Kasumi-1 (cell line): ENCODE data around the gene ADCY5.

Source experiments
- DNase-seq, 2 experiments: peaks; one replicate each; lab custom pipeline; 2025; lab: John Stamatoyannopoulos, UW

The ADCY5 gene

GRCh38 chr3:123326531-123326930 lies 122.4 kb downstream of the ADCY5 start:
- DNase-seq: no peak

GRCh38 chr3:123325766-123326256 lies 123.1 kb downstream of the ADCY5 start:
- no peak for DNase-seq

DNA sequence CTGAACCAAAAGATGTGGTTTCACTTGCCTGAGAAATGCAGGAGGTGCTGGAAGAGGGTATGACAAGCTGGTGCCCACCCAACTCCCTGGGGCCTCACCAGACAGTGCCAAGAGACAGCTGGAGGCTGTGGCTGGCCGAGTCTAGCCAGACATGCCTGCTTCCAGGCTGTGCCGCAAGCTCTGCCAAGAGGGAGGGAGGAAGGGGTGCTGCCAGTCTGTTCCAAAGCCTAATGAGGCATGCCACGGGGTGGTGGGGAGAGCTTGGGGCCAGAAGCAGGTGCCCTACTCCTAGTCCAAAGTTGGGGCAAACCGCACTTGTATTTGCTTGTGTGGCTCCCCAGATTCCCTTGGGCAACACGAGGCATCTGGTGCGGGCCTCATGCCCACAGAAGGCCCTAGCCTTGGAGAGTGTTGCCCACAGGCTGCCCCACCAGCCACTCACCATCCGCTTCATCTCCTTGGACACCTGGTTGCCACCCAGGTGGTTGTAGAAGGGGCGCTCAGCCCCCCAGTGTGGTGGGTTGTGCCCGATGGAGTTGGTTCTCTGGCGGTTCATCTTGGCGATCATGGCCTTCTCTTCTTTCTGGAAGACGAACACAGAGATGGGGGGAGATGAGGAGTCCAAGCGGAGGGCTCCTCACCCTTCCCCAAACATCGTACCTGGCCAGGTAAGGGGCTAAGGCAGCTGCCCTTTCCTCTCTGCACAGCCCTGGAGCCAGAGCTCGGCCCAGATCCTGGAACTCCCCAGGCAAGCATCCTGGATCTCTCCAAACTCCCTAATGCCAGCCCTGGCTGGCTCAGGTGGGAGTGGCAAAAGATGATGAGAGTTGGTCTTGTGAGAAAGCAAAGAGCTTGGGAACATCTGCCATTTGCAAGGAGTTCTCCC lies 123.8 kb downstream of the ADCY5 start:
- DNase-seq: no peak

DNA sequence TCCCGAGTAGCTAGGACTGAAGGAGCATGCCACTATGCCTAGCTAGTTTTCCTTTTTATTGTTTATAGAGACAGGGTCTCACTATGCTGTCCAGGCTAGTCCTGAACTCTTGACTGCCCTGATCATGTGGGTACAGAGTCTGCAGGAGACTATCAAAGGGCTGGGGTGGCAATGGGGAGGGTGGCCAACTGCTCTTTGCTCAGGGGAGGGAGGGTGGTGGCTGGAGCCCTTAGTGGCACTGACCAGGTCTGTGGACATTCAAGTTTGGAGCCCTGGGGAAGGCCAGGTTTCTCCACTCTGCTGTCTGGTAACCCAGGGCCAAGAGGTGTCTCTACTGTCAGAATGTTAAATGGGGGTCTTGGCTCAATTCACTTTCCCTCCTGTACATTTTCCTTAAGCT lies 125.1 kb downstream of the ADCY5 start:
- no peak for DNase-seq

- no peak for DNase-seq
Observed at GRCh38 chr3:123322866-123323265, 126.0 kb downstream of the ADCY5 start.

GRCh38 chr3:123321806-123322205 lies 127.1 kb downstream of the ADCY5 start:
- no peak for DNase-seq

DNA sequence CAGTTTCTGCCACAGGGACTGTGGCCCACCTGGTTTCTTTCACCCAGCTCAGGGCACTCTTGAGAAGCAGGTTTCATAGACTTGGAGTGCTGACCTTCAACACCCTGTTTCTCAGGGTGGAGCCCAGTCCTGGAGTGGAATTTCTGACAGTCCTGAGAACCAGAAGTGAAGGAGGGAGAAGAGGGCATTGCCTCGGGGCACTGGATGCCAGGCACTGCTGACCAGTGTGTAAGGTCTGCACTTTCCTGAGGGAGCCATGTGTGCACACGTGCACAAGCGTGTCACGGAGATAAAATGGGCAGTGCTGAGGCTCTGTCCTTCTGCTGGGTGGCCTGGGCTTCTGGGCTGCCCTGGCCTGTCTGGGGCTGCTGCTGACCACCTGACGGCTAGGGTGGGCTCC lies 128.7 kb downstream of the ADCY5 start:
- no peak for DNase-seq

DNA sequence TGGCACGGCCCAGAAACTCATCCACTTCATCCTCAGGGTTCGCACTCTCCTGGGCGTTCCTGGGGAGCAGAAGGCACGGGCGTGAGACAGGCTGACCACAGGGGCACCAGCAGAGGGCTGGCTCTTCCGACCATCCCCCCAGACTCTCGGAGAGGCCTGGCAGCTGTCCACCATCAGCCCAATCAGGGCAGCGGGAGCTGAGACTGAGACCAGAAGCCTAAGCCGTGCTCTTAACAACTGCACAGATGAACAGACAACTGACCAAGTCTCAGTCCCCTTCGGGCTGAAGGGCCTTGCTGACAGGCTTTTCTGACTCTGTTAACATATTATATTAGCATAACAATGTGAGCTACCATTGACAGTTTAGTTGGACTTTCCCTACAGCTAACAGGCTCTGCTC lies 129.1 kb downstream of the ADCY5 start:
- no peak for DNase-seq

- DNase-seq: no peak
Observed at GRCh38 chr3:123318374-123318773, 130.5 kb downstream of the ADCY5 start.

- no peak for DNase-seq
Observed at GRCh38 chr3:123317716-123318115, 131.2 kb downstream of the ADCY5 start.

- no peak for DNase-seq
Observed at GRCh38 chr3:123315271-123315595, 133.7 kb downstream of the ADCY5 start.

- DNase-seq: no peak
Observed at GRCh38 chr3:123314359-123315270, 134.3 kb downstream of the ADCY5 start.

- no peak for DNase-seq
Observed at GRCh38 chr3:123313889-123314288, 135.0 kb downstream of the ADCY5 start.

GRCh38 chr3:123312331-123313265 lies 136.3 kb downstream of the ADCY5 start:
- no peak for DNase-seq

GRCh38 chr3:123311201-123311600 lies 137.7 kb downstream of the ADCY5 start:
- DNase-seq: no peak

GRCh38 chr3:123310741-123311140 lies 138.1 kb downstream of the ADCY5 start:
- DNase-seq: no peak

GRCh38 chr3:123310186-123310585 lies 138.7 kb downstream of the ADCY5 start:
- no peak for DNase-seq

GRCh38 chr3:123307064-123307463 lies 141.8 kb downstream of the ADCY5 start:
- no peak for DNase-seq

GRCh38 chr3:123305192-123305591 lies 143.7 kb downstream of the ADCY5 start:
- no peak for DNase-seq

- no peak for DNase-seq
Observed at GRCh38 chr3:123303976-123304560, 144.8 kb downstream of the ADCY5 start.

DNA sequence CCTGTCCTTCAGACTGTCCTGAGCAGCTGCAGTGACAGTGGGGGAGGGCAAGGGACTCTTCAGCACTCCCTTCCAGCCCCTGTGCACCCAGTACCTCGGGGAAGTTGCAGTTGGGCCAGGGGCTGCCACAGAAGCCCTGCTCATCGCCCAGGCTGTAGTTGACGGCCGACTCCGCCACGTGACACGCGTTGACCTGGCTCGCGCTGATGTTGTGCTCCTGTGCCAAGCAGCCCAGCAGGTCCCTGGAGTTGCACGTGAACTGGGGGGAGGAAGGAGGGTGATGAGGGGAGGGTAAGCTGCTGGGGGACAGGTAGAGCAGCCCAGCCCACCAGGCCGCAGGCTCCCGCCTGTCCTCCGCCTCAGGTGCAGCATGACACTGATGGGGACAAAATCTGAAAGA lies 145.9 kb downstream of the ADCY5 start:
- DNase-seq: no peak
